ENCODE results near the gene SEL1L3.

Gene SEL1L3

GRCh38 chr4:25727711-25728493 lies 134.9 kb downstream of the SEL1L3 start:
- ATAC-seq (ENCODE audit: insufficient read depth, low read depth) (no peak), DNase-seq (no peak)
- no peak overlapping the region for H2AFZ ChIP-seq (ENCODE audit: low read depth, low read length)
- no peak overlapping the region for H3K4me2 ChIP-seq (ENCODE audit: insufficient read depth, low read length)
- H3K9ac ChIP-seq (ENCODE audit: low read depth, low read length) = no peak overlapping the region
- no peaks in the 10 kb centered on the region for H3K9me3 ChIP-seq (ENCODE audit: insufficient read depth, low read length, severe bottlenecking)
- no peaks in the 10 kb centered on the region for H3K79me2 ChIP-seq (ENCODE audit: insufficient read depth, low read length)
- no peaks in the 10 kb centered on the region for H3K4me1 ChIP-seq (ENCODE audit: insufficient read depth, low read length)
- no peaks in the 10 kb centered on the region for H3K27me3 ChIP-seq (ENCODE audit: insufficient read depth, low read length, poor library complexity)
- H4K20me1 ChIP-seq (ENCODE audit: insufficient read depth, low read length) = no peaks in the 10 kb centered on the region
- no peak overlapping the region for H3K27ac ChIP-seq (ENCODE audit: low read length)
- TF ChIP-seq EZH2 (IDR thresholded peaks at IDR 0.05; ENCODE audit: borderline replicate concordance, low read depth, low read length, severe bottlenecking) = no peak
- TF ChIP-seq CTCF (IDR thresholded peaks at IDR 0.05; ENCODE audit: borderline replicate concordance, extremely low read depth, low read length, poor library complexity, severe bottlenecking) = no peak
- H3K4me3 ChIP-seq (ENCODE audit: low read depth in 1 of 2, low read length in 2 of 2) = no peak overlapping the region
- no peaks in the 10 kb centered on the region for H3K36me3 ChIP-seq (ENCODE audit: insufficient read depth, low read length)

GRCh38 chr4:25725870-25726269 lies 136.9 kb downstream of the SEL1L3 start:
- no peak overlapping the region for H3K27ac ChIP-seq (ENCODE audit: low read length)
- H3K9ac ChIP-seq (ENCODE audit: low read depth, low read length) = no peak overlapping the region
- H2AFZ ChIP-seq (ENCODE audit: low read depth, low read length) = no peak overlapping the region
- no peaks in the 10 kb centered on the region for H3K9me3 ChIP-seq (ENCODE audit: insufficient read depth, low read length, severe bottlenecking)
- TF ChIP-seq EZH2 (IDR thresholded peaks at IDR 0.05; ENCODE audit: borderline replicate concordance, low read depth, low read length, severe bottlenecking) (no peak), CTCF (IDR thresholded peaks at IDR 0.05; ENCODE audit: borderline replicate concordance, extremely low read depth, low read length, poor library complexity, severe bottlenecking) (no peak)
- H4K20me1 ChIP-seq (ENCODE audit: insufficient read depth, low read length) = no peaks in the 10 kb centered on the region
- H3K4me2 ChIP-seq (ENCODE audit: insufficient read depth, low read length) = no peak overlapping the region
- H3K4me3 ChIP-seq (ENCODE audit: low read depth in 1 of 2, low read length in 2 of 2) = no peak overlapping the region
- no peaks in the 10 kb centered on the region for H3K79me2 ChIP-seq (ENCODE audit: insufficient read depth, low read length)
- DNase-seq (no peak), ATAC-seq (ENCODE audit: insufficient read depth, low read depth) (no peak)
- no peaks in the 10 kb centered on the region for H3K4me1 ChIP-seq (ENCODE audit: insufficient read depth, low read length)
- H3K36me3 ChIP-seq (ENCODE audit: insufficient read depth, low read length) = no peaks in the 10 kb centered on the region
- no peaks in the 10 kb centered on the region for H3K27me3 ChIP-seq (ENCODE audit: insufficient read depth, low read length, poor library complexity)

- Histone ChIP-seq H3K4me1 (ENCODE audit: insufficient read depth, low read length) (no peaks in the 10 kb centered on the region), H3K27ac (ENCODE audit: low read length) (no peak overlapping the region), H3K4me3 (ENCODE audit: low read depth in 1 of 2, low read length in 2 of 2) (no peak overlapping the region), H3K9me3 (ENCODE audit: insufficient read depth, low read length, severe bottlenecking) (no peaks in the 10 kb centered on the region), H2AFZ (ENCODE audit: low read depth, low read length) (no peak overlapping the region), H3K79me2 (ENCODE audit: insufficient read depth, low read length) (no peaks in the 10 kb centered on the region), H3K36me3 (ENCODE audit: insufficient read depth, low read length) (no peaks in the 10 kb centered on the region), H3K4me2 (ENCODE audit: insufficient read depth, low read length) (no peak overlapping the region), H3K27me3 (ENCODE audit: insufficient read depth, low read length, poor library complexity) (no peaks in the 10 kb centered on the region), H4K20me1 (ENCODE audit: insufficient read depth, low read length) (no peaks in the 10 kb centered on the region), H3K9ac (ENCODE audit: low read depth, low read length) (no peak overlapping the region)
- no peak for ATAC-seq (ENCODE audit: insufficient read depth, low read depth)
- TF ChIP-seq EZH2 (IDR thresholded peaks at IDR 0.05; ENCODE audit: borderline replicate concordance, low read depth, low read length, severe bottlenecking) (no peak), CTCF (IDR thresholded peaks at IDR 0.05; ENCODE audit: borderline replicate concordance, extremely low read depth, low read length, poor library complexity, severe bottlenecking) (no peak)
- no peak for DNase-seq
Measured at GRCh38 chr4:25723409-25723808, 139.4 kb downstream of the SEL1L3 start.
